Keratinocyte (primary cell): Measurements from ENCODE around the gene MYT1. TPM values are rescaled to one million over a fixed set of nuclear protein-coding genes. Genes with fewer than 3 reads are reported as not detected.

Source experiments
- DNase-seq: peaks from one replicate; pipeline ENCODE4 v3.0.0-alpha.2; 2011; ENCODE audit warnings: low read depth, missing footprints, low spot score
- FAIRE-seq: peaks from 2 replicates; lab custom pipeline; 2011; peaks lifted over from hg19 to GRCh38; lab: Jason Lieb, UNC
- H2AFZ ChIP-seq: 2 replicates; pipeline ENCODE4 v1.6.0; 2012; ENCODE audit warnings: low read length, control low read depth, inconsistent platforms; ENCODE audit not compliant: control insufficient read depth
- H3K27ac ChIP-seq: 2 replicates; pipeline ENCODE4 v1.5.1; 2011; ENCODE audit warnings: low read length; ENCODE audit not compliant: control insufficient read depth, insufficient read depth
- H3K27me3 ChIP-seq: 3 replicates; pipeline ENCODE4 v1.6.0; 2011; ENCODE audit warnings: low read length; ENCODE audit not compliant: control insufficient read depth, insufficient read depth; ENCODE audit errors: extremely low read depth
- H3K36me3 ChIP-seq, 2 experiments: 2 replicates in 1 of 2; 3 replicates in 1 of 2; pipeline ENCODE4 v1.5.1; 2011; ENCODE audit warnings: low read length in 2 of 2, mild to moderate bottlenecking in 1 of 2; ENCODE audit not compliant: control insufficient read depth in 2 of 2, insufficient read depth in 2 of 2; ENCODE audit errors: extremely low read depth in 1 of 2
- H3K4me1 ChIP-seq: 3 replicates; pipeline ENCODE4 v1.5.1; 2011; ENCODE audit warnings: low read length; ENCODE audit not compliant: control insufficient read depth, insufficient read depth; ENCODE audit errors: extremely low read depth
- H3K4me2 ChIP-seq: 3 replicates; pipeline ENCODE4 v1.6.0; 2011; ENCODE audit warnings: low read depth, low read length; ENCODE audit not compliant: control insufficient read depth, insufficient read depth; ENCODE audit errors: extremely low read depth
- H3K4me3 ChIP-seq, 3 experiments: fragments of 200-600 bp in 1 of 3; sonication (generic) in 1 of 3; 2 replicates in 2 of 3; 3 replicates in 1 of 3; pipeline ENCODE4 v1.5.1; 2011 to 2016; ENCODE audit warnings: low read length in 3 of 3, mild to moderate bottlenecking in 3 of 3, control low read depth in 2 of 3, inconsistent platforms in 1 of 3, low read depth in 1 of 3, mixed read lengths in 1 of 3, mixed run types in 1 of 3, moderate library complexity in 1 of 3; ENCODE audit not compliant: control insufficient read depth in 2 of 3, insufficient read depth in 2 of 3; ENCODE audit errors: extremely low read depth in 1 of 3
- H3K79me2 ChIP-seq: 2 replicates; pipeline ENCODE4 v1.6.0; 2012; ENCODE audit warnings: low read length; ENCODE audit not compliant: control insufficient read depth, insufficient read depth
- H3K9ac ChIP-seq: 3 replicates; pipeline ENCODE4 v1.6.0; 2011; ENCODE audit warnings: low read length; ENCODE audit not compliant: control insufficient read depth, insufficient read depth; ENCODE audit errors: extremely low read depth
- H3K9me1 ChIP-seq: 3 replicates; pipeline ENCODE4 v1.6.0; 2011; ENCODE audit warnings: low read length; ENCODE audit not compliant: control insufficient read depth, insufficient read depth; ENCODE audit errors: extremely low read depth
- H3K9me3 ChIP-seq: 2 replicates; pipeline ENCODE4 v1.5.1; 2012; ENCODE audit warnings: low read depth, low read length; ENCODE audit not compliant: control insufficient read depth
- H4K20me1 ChIP-seq: 3 replicates; pipeline ENCODE4 v1.6.0; 2011; ENCODE audit warnings: low read length; ENCODE audit not compliant: control insufficient read depth, insufficient read depth; ENCODE audit errors: extremely low read depth
- CTCF ChIP-seq, 3 experiments: IDR thresholded peaks in 1 of 3; conservative IDR thresholded peaks in 1 of 3; optimal IDR thresholded peaks in 1 of 3; 2 replicates in 2 of 3; 3 replicates in 1 of 3; pipeline versions ENCODE3 to v1.5.1; 2011; ENCODE audit warnings: low read length in 3 of 3, mild to moderate bottlenecking in 3 of 3, moderate library complexity in 2 of 3, control low read depth in 1 of 3, inconsistent platforms in 1 of 3; ENCODE audit not compliant: insufficient read depth in 2 of 3; ENCODE audit errors: extremely low read depth in 1 of 3
- EZH2 ChIP-seq: IDR thresholded peaks from one replicate; pipeline ENCODE4 v1.6.1; 2012; ENCODE audit warnings: inconsistent platforms, mild to moderate bottlenecking, low read length, moderate library complexity
- dilution Hi-C: fragments of 300-500 bp; cut with MboI; formaldehyde crosslinking; loops from one replicate; pipeline ENCODE4 v1.7.0; 2020; ENCODE audit warnings: low sequenced_read_pairs; ENCODE audit not compliant: extremely low pct_ligation_motif_present
- polyA plus RNA-seq, 5 experiments: library from polyadenylated mRNA; depleted of rRNA in 3 of 5; stranded (reverse) in 3 of 5; stranded (forward) in 1 of 5; unstranded in 1 of 5; fragments of >200 nt; gene quantifications; 1 replicate in 1 of 5; 2 replicates in 3 of 5; 3 replicates in 1 of 5; pipeline versions ENCODE4 v1.2.1 to v1.2.3, GENCODE V29; 2011 to 2012; ENCODE audit warnings: missing spikeins in 2 of 5, low read depth in 1 of 5, low replicate concordance in 1 of 5

Gene MYT1
- polyA plus RNA-seq, 1 donor (not counting 4 experiments of a cell fraction or from before 2014, with no cell fraction given), result not detected

GRCh38 chr20:64264091-64264490, 99.8 kb downstream of the MYT1 start:
- no peak overlapping the region for H3K4me3 ChIP-seq
- dilution Hi-C loops, result no loop called here
- H3K9ac ChIP-seq, result no peak overlapping the region
- no peaks in the 10 kb centered on the region for H3K9me1 ChIP-seq
- no peaks in the 10 kb centered on the region for H3K4me1 ChIP-seq
- H3K4me2 ChIP-seq, result no peak overlapping the region
- no peaks in the 10 kb centered on the region for H3K27me3 ChIP-seq
- no peak overlapping the region for H3K27ac ChIP-seq
- H2AFZ ChIP-seq, result no peak overlapping the region
- TF ChIP-seq CTCF (optimal IDR thresholded peaks at IDR 0.05 in 1 of 3, IDR thresholded peaks at IDR 0.05 in 1 of 3, conservative IDR thresholded peaks at IDR 0.05 in 1 of 3; ENCODE audit: extremely low read depth in 1 of 3, insufficient read depth in 2 of 3, low read length in 3 of 3) (no peak), EZH2 (no peak)
- peaks cover 0 to 8% of the 10 kb centered on the region in 2 experiments for H3K36me3 ChIP-seq
- no peaks in the 10 kb centered on the region for H4K20me1 ChIP-seq
- no peaks in the 10 kb centered on the region for H3K9me3 ChIP-seq
- FAIRE-seq, result no peak
- no peak for DNase-seq
- H3K79me2 ChIP-seq, result no peaks in the 10 kb centered on the region

GRCh38 chr20:64265201-64265600, 100.9 kb downstream of the MYT1 start:
- FAIRE-seq, result no peak
- Histone ChIP-seq H3K27ac (no peak overlapping the region), H3K4me3 (no peak overlapping the region), H3K4me1 (no peaks in the 10 kb centered on the region), H4K20me1 (no peaks in the 10 kb centered on the region), H3K9me3 (no peaks in the 10 kb centered on the region), H3K9ac (no peak overlapping the region), H3K9me1 (no peaks in the 10 kb centered on the region), H2AFZ (no peak overlapping the region), H3K36me3 (peaks cover 0 to 6% of the 10 kb centered on the region in 2 experiments), H3K27me3 (no peaks in the 10 kb centered on the region), H3K4me2 (no peak overlapping the region), H3K79me2 (no peaks in the 10 kb centered on the region)
- dilution Hi-C loops, result no loop called here
- DNase-seq, result no peak
- no peak for TF ChIP-seq CTCF (optimal IDR thresholded peaks at IDR 0.05 in 1 of 3, IDR thresholded peaks at IDR 0.05 in 1 of 3, conservative IDR thresholded peaks at IDR 0.05 in 1 of 3; ENCODE audit: extremely low read depth in 1 of 3, insufficient read depth in 2 of 3, low read length in 3 of 3)
- no peak for TF ChIP-seq EZH2
